GM12875 (cell line): Measurements from ENCODE around the gene VPS8.

Experiments
- H3K4me3 ChIP-seq: one replicate; pipeline ENCODE4 v1.5.1; 2011; ENCODE audit warnings: low read depth, low read length, control low read depth
- CTCF ChIP-seq: IDR thresholded peaks from 2 replicates; pipeline ENCODE4 v1.5.1; 2011; ENCODE audit warnings: low read depth, mild to moderate bottlenecking, control low read depth, inconsistent platforms, low read length, moderate library complexity, borderline replicate concordance; ENCODE audit not compliant: insufficient read depth

Gene VPS8

GRCh38 chr3:184785890-184786279, 26.1 kb upstream of the VPS8 start:
- no peak for TF ChIP-seq CTCF
- H3K4me3 ChIP-seq = no peak overlapping the region

- no peak overlapping the region for H3K4me3 ChIP-seq
- TF ChIP-seq CTCF = no peak
Measured at GRCh38 chr3:184786280-184786941, 25.6 kb upstream of the VPS8 start.

GRCh38 chr3:184788751-184789150, 23.2 kb upstream of the VPS8 start:
- no peak overlapping the region for H3K4me3 ChIP-seq
- no peak for TF ChIP-seq CTCF

GRCh38 chr3:184789314-184789998, 22.5 kb upstream of the VPS8 start:
- no peak for TF ChIP-seq CTCF
- no peak overlapping the region for H3K4me3 ChIP-seq

- TF ChIP-seq CTCF = no peak
- no peak overlapping the region for H3K4me3 ChIP-seq
Measured at GRCh38 chr3:184791171-184791570, 20.8 kb upstream of the VPS8 start.

- no peak for TF ChIP-seq CTCF
Measured at GRCh38 chr3:184795522-184796190, 16.3 kb upstream of the VPS8 start.

More at GRCh38 chr3:184795522-184796190, 16.3 kb upstream of the VPS8 start:
- no peak overlapping the region for H3K4me3 ChIP-seq
